Stimulated activated CD4-positive, alpha-beta T cell treated with anti-CD3 and anti-CD28 coated beads, Interleukin-4, amount 100 ng/mL, for 1 hour (primary cell): ENCODE results near the gene CIAO3.
"Not testable (repeated sequence)": the region's sequence is repeated elsewhere in the genome, so short reads cannot be mapped to it uniquely, and the experiment has no call there.

ENCODE experiments used
- DNase-seq: peaks from one replicate; pipeline ENCODE4 v3.0.0-alpha.2; 2020

The CIAO3 gene

DNA sequence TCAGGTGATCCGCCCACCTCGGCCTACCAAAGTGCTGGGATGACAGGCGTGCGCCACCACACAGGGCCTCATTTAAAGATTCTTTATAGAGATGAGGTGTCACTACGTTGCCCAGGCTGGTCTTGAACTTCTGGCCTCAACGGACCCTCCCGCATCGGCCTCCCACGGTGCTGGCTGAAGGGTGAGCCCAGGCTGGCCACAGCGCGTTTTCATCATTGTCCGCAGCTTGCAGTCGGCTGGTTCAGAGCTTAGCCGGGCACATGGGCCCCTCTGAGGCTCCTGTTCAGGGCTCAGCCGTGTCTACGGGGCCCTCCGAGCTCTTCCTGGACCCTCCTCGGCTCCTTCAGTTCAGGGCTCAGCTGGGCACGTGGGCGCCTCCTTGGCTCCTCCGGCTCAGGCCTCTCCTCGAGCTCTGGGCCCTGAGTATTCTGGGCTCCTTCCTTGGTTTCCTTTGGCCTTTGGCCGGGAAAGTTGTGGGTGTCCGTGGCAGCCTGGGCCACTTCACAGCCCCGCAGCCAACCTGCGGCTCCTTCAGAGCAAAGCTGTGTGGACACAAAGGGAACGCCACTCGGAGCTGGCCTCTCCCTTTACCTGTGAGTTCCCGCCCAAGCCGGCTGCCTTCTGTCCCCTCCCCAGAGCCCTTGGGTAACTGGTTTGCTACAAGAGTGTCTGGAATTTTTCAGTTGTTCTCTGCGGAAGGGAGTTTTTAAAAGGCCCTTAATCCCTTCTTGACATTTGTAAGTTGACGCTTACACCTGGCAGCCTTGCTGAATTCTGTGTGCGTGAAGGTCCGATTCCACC lies 18.5 kb upstream of the CIAO3 start:
- no peak for DNase-seq

DNA sequence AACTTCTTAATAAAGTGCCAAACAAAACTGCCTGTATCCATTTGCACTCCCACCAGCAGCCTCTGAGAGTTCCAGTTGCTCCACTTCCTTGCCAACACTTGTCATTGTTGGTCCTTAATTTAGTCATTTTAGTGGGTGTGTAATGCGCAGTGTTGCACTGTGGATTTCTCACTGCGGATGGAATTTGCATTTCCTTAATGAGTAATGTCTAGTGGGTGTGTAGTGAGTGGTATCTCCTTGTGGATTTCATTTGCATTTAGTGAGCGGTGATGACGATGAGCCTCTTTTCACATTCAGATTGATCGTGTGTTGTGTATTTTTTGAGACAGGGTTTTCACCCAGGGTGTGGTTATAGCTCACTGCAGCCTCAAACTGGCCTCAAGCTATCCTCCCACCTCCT lies 15.6 kb upstream of the CIAO3 start:
- DNase-seq: no peak

DNA sequence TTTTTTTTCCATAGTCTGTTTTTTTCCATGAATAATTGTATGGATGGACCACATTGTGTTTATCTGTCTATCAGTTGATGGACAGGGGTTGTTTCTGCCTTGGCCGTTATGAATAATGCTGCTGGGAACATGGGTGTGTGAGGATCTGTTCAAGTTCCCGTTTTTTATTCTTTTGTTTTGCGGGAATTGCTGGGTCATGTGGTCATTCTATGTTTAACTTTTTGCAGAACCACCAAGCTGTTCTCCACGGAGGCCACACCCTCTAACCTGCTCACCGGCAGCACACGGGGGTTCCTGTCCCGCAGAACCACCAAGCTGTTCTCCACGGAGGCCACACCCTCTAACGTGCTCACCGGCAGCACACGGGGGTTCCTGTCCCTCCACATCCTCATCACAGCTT lies 13.9 kb upstream of the CIAO3 start:
- DNase-seq: no peak

DNA sequence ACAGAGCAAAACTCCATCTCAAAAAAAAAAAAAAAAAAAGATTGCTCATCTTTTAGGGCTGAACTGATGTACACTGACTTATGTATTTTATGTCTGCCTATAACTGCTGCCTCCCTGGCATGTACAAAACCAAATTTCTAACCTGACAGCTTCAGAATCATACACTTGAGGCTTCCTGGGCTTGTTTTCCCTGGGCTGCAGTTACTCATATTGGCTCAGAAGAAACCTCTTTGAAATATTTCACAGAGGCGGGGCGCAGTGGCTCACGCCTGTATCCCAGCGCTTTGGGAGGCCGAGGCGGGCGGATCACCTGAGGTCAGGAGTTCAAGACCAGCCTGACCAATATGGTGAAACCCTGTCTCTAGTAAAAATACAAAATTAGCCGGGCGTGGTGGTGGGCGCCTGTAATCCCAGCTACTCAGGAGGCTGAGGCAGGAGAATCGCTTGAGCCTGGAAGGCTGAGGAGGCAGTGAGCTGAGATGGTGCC lies 13.4 kb upstream of the CIAO3 start:
- DNase-seq: not testable (repeated sequence)

DNA sequence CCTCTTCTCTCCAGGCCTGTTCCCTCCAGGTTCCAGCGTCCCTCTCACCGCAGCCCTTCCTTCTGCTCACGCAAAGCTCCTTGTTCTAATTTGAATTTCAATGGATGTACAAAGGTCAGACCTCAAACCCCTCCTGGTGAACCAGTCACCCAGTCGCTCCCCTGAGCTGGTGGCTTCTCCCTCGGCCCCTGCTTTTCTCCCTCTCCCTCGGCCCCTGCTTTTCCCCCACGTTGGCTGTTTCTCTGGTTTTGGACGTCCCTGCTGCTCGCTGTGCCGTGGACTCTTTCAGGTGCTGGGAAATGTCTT lies 11.2 kb upstream of the CIAO3 start:
- DNase-seq: no peak

DNA sequence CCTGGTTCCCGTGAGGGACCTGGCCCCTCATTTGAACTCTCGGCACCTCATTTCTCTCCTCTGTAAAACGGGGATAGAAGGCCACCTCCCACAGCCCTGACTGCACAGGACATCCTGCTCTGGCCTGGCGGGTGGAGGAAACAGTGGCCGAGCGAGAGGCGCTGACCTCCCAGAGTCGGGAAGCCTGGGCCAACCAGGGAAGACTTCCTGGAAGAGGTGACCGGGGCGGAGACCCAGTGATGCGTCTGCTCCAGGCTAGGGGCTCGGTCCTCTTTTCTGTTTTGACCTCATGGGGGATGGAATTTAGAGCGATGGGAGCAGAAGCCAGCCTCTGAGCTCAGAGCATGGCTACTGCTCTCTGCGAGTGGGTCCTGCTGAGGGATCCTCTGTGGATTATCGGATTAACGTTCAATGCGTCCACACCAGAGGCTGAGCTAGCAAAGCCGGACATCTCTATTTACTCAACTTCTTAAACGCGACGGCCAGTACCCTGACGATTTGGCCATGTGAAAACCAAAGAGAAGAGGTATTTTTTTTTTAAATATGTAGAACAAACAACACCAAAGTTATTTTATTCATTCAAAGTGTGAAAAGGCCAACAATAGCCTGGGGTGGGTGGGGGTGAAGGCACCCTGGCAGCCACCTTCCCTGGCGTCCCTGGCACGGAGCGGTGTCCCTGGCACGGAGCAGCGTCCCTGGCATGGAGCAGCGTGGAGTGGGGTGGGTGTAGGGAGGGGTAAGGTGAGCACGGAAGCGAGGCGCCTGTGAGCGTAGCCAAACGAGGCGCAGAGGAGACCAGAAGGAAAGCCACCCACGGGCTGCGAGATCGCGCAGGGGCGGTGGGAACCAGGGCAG lies 10.6 kb upstream of the CIAO3 start:
- no peak for DNase-seq

DNA sequence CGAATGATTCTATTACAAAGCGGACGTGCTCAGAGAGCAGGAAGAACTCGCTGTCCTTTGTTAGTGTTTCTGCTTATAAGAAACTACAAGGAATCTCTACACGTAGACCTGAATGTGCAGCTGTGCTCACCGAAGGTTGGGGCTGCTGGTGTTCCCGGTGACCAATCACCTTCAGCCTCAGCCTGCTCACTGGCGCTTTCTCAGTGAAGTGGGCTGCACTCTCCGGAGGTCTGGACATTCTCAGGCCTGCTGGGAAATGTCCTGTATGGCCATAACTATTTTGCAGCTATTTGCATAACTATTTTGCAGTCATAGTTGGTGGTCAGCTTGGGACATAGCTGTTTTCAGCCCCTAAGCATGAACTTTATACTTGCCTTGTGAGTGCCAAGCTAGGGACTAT lies 9.7 kb upstream of the CIAO3 start:
- DNase-seq: no peak

DNA sequence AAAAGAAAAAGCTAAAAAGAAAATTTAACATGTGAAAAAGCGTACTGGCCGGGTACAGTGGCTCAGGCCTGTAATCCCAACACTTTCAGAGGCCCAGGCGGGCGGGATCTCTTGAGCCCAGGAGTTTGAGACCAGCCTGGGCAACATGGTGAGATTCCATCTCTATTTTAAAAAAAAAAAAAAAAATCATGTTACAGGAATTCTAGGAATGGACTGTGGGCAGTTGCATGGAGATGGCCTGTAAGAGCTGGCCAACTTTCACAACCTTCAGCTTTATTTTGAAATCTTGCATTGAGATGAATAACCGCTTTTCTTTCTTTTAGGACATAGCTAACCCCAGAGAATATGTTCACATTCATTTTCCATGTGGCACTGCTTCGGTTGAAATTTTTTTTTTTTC lies 8.2 kb upstream of the CIAO3 start:
- no peak for DNase-seq

DNA sequence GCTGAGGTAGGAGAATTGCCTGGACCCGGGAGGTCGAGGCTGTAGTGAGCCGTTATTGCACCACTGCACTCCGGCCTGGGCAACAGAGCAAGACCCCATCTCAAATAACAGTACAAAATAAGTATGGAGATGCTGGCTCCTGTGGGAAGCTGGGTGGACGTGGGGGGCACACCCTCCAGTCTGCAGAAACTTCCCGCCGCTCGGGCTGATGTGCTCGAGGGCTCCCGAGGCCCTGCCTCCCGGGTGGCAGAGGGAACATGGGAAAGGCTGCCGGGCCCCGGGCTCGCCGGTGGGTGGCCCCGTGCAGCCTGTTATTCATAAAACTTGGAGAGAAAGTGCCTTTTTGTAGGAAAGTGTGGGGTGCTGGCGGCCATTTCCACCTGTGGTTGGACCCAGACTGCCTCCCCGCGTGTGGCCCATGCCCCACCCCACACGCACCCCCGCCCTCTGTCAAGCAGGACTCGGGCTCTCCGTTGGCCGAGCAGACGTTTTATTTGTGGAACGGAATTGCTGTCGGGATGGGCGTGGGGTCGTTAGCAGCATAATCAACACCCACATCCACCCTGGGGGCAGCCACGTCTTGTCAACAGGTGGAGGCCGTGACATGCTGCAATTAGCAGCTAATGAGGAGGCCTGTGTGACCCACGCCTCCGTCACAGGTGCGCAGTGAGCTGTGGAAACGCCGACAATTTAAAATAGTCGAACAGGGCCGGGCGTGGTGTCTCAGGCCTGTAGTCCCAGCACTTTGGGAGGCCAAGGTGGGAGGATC lies 7.4 kb upstream of the CIAO3 start:
- DNase-seq: no peak

DNA sequence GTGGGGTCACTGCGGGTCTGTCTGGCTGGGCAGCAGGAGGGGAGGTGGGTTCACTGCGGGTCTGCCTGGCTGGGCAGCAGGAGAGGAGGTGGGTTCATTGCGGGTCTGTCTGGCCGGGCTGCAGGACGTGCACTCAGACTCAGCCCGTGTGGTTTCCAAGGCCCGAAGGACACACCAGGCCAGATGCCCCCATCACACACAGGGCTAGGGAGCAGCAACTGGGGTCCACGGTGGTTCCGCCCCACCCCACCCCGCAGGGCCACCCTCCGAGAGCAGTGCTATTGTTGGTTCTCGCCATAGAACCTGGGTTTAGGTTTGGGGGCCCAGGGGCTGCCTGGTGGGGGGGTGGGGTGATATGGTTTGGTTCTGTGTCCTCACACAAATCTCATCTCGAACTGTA lies 5.8 kb upstream of the CIAO3 start:
- DNase-seq: no peak

DNA sequence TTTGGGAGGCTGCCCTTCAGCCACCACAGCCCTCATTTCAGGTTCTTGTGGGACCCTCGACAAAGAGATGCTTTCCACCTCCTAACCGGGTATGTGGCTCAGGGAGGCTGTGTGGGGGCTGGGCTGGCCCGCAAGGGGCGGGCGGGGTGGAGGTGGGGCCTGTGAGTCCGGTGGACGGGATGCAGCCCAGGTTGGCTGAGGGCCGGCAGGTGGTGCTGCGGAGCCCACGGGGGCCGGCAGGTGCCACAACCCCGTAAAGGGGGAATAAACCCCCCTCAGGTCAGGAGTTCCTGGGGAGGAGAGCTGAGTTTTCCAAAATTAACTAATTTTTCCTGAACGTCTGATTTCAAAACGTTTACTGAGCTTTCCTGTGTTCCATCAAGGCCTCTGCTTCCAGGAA lies 4.9 kb upstream of the CIAO3 start:
- DNase-seq: no peak

DNA sequence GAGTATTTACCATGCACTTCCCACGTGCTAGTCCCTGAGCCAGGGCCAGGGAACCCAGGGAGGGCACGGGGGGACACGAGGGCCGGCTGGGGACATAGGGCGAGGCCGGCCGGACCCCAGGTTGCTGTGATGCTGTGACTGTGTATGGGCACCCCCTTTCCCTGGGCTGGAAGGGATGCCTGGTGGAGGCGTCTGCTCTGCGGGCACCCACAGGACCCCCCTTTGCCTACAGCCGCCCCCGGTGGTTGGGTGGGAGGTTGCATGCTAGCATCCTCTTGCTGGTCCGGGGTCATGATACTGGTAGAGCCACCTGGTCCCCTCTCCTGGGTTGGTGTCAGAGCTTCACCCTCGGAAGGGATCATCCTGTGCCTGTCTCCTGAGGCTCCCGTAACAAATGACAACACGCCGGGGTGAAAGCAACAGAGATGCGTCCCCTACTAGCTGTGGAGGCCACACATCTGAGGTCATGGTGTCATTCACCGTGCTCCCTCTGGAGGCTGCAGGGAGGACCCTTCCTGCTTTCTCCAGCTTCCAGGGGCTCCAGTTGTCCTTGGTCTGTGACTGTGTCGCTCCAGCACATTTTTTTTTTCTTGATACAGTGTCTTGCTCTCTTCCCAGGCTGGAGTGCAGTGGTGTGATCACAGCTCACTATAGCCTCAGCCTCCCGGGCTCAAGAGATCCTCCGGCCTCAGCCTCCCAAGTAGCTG lies 3.1 kb upstream of the CIAO3 start:
- no peak for DNase-seq

DNA sequence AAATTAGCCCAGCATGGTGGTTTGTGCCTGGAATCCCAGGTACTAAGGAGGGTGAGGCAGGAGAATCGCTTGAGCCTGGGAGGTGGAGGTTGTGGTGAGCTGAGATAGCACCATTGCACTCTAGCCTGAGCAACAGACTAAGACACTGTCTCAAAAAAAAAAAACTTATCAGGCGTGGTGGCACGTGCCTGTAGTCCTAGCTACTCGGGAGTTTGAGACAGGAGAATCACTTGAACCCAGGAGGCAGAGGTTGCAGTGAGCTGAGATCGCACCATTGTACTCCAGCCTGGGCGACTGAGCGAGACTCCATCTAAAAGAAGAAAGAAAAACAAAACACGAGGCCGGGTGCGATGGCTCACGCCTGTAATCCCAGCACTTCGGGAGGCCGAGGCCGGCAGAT lies 2.1 kb upstream of the CIAO3 start:
- not testable (repeated sequence) for DNase-seq

DNA sequence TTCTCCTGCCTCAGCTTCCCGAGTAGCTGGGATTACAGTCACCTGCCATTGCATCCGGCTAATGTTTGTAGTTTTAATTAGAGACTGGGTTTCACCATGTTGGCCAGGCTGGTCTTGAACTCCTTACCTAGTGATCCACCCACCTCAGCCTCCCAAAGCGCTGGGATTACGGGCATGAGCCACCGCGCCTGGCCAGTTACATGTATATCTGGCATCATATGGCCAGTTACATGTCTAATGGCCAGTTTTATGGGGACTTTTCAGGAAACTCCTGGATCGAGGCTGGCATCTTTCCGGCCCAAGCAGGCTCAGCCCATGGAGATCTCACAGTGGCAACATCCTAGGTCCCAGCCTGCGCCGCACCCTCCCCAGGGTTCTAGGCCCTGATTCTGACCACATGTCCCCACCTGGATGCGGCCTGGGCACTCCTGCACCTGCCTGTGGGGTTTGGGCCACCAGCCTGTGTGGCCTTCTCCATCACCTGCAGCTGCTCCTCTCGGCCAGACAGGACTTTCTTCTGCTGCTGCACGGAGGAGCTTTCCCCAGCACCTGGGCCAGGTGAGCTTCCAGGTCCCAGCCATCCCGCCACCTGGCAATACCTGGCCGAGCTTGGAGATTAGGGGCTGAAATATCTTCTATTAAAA lies 1.3 kb upstream of the CIAO3 start:
- DNase-seq: no peak

DNA sequence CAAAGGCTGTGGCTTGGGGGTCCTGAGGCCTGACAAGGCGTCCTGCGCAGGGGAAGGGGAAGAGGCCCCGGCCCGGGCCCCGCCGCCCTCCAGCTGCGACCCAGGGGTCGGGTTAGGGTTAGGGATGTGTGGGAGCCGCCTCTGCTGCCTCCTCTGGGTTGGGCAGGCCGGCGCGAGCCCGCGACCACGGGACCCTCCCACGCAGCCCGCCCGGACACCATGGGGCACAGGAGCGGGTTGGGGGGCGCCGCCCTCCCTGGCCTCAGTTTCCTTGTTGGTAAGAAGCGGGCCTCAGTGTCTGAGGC lies 386 bp downstream of the CIAO3 start:
- no peak for DNase-seq

DNA sequence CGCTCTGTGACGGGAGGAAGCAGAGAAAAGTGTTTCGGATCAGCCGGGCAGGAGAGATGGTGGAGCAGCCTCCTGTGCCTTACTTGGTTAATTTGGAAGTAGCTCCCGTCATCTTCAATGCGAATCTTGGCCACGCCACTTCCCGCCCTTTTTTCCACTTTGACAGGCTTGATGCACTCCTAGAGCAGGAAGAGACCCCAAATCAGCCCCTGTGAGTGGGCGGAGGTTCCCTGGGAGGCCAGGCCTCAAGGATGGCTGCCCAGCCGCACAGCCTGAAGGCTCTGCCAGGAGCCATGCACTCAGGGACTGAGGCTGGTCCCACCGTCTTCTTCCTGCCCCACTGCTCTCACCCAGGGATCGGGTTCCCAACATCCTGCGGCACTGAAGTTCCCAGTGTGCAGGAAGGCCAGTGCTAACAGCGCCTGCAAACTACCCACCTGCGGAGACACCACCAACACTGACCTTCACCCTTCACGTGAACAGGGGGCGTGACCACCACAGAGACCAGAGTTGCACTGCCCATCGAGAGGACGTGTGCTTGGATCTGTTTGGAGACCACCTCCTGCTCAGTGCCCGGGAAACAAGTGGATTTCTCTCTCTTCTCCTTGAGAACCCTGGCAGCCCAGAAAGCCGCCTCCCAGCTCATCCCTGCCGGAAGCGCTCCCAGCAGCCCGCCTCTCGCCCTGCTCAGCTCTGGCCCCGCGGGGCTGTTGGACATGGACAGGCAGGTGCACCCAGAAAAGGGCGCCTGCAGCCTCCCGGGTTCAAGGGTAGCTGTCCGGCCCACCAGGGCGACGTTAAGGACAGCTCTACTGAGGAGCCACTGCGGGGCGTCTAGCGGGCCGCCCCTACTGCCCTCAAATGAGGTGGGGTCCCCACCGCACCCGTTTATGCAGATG lies 988 bp downstream of the CIAO3 start:
- DNase-seq: no peak

DNA sequence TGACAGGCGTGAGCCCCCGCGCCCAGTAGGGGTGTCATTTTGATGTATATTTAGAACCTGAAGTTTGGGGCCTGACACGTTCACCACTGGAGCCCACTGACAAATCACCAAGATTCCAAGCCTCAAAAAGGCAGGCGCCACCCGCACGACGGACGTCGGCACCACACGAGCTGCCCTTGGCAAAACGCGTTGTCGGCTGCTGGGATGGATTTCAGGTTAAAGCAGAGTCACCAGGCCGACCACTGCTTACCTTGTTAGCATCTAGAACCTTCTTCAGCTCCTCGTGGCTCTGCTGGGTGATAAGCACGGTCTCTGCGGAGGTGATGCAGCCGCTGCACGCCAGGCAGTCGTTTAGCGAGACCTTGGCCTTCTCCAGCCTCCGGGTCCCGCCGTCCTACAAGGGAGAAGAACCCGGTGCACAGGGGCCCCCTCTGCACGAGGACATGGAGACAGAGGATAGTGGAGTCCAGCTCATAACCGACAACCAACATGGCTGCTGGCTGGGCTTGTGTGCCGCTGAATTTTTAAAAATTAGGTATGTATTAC lies 3.8 kb downstream of the CIAO3 start:
- no peak for DNase-seq

DNA sequence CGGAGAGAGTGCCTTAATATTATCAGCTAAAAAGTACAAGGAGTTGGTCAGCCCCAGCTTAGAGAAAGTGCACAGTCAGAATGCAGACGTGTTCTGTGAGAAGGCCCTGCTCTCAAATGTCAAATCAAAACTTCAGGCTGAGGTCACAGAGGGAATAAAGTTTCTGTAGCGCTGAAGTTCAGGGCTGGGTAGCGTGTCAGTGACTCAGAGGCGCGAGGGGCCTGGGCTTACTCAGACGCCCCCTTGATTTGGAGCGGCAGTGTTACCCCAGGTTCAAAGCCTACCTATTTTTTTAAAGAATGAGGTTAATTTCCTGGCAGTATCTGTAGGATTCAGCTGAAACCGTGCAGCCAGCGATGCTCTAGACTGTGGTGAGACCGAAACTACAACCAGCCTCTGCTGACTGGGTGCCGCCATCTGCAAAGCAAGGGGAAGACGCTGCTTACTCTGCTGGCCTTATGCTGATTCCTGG lies 4.8 kb downstream of the CIAO3 start:
- DNase-seq: peak; percentile 45

DNA sequence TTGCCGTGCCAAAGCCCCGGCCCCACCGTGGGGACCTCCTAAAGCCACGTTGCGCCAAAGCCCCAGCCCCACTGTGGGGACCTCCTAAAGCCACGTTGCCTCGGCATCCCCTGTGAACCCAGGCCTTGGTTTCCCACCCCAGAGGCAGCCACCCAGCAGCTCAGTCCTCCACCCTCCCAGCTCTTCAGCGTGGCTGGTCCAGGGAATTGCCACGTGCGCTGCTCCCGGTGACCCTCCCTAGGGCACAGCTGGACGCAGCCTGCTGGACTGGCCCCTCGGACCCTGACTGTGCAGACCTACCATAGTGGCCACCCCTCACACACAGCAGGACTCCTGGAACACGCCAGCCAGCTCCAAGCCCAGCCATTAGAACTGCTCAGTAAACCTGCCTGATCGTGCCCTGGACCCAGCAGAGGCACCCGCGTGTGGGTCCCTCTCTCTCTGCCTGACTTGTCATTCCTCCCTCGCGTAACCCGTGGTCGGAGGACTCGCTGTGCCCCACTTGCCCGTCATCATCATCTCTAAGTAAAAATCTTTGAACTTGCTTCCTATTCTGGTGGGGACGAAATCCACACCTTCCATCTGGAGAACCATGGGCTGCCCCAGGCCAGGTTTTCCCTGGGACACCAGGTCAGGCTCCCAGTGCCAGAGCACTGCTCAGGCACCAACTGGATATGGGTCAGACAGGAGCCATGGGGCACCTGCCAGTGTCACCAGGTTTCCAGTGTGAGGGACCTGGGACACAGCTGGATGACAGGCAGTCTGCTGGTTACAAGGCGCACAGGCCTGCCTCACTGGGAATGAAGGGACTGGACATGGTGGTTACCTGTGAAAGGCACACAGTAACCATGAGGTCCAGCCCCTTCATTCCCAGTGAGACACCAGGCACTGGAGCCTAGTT lies 5.6 kb downstream of the CIAO3 start:
- no peak for DNase-seq
